HUDEP-2 (cell line): ENCODE results near the gene CACFD1.
A peak's percentile ranks its signal among the peaks of the same experiment; 100 is the strongest.

Source experiments
- DNase-seq, 76 experiments: peaks; one replicate each; lab custom pipeline; 2025; ENCODE audit not compliant: unreplicated experiment in 76 of 76; lab: John Stamatoyannopoulos, UW

Gene CACFD1

GRCh38 chr9:133459476-133460404, at the start of gene CACFD1:
TSS of gene CACFD1 (plus strand) at chr9:133459978. CDS start at chr9:133460067, 89 bp downstream.
- peak in 75 of 76 experiments; percentile 54 to 97 (median 87) for DNase-seq

GRCh38 chr9:133415170-133415569, 44.6 kb upstream of the CACFD1 start:
- no peak for DNase-seq

- DNase-seq = peak in 74 of 76 experiments; percentile 23 to 88 (median 79)
Measured at GRCh38 chr9:133417541-133418461, 42.0 kb upstream of the CACFD1 start, which contains the start of gene REXO4. TSS of gene REXO4 (minus strand) at chr9:133418010. CDS start at chr9:133417844, 166 bp downstream.

- peak in 11 of 76 experiments; percentile 6 to 29 (median 24) for DNase-seq
Measured at GRCh38 chr9:133419005-133419404, 40.8 kb upstream of the CACFD1 start.

- DNase-seq = no peak
Measured at GRCh38 chr9:133420392-133420827, 39.4 kb upstream of the CACFD1 start.

GRCh38 chr9:133421615-133422542, 37.9 kb upstream of the CACFD1 start, which contains the start of gene ADAMTS13:
TSS of gene ADAMTS13 (plus strand) at chr9:133422367. CDS start at chr9:133422444, 77 bp downstream.
- peak in 3 of 76 experiments; percentile 10 to 14 (median 10) for DNase-seq

- DNase-seq = no peak
Measured at GRCh38 chr9:133423216-133423615, 36.6 kb upstream of the CACFD1 start.

- DNase-seq = no peak
Measured at GRCh38 chr9:133424187-133424586, 35.6 kb upstream of the CACFD1 start.

- no peak for DNase-seq
Measured at GRCh38 chr9:133425049-133425632, 34.6 kb upstream of the CACFD1 start.

- no peak for DNase-seq
Measured at GRCh38 chr9:133426011-133426410, 33.8 kb upstream of the CACFD1 start.

- DNase-seq = no peak
Measured at GRCh38 chr9:133427658-133428348, 32.0 kb upstream of the CACFD1 start.

GRCh38 chr9:133428617-133429101, 31.1 kb upstream of the CACFD1 start:
- no peak for DNase-seq

- DNase-seq = no peak
Measured at GRCh38 chr9:133429214-133429613, 30.6 kb upstream of the CACFD1 start.

- DNase-seq = peak in 4 of 76 experiments; percentile 4 to 9 (median 8)
Measured at GRCh38 chr9:133429641-133430161, 30.1 kb upstream of the CACFD1 start.

- DNase-seq = no peak
Measured at GRCh38 chr9:133430244-133430643, 29.5 kb upstream of the CACFD1 start.

GRCh38 chr9:133433351-133433843, 26.4 kb upstream of the CACFD1 start:
- no peak for DNase-seq

- no peak for DNase-seq
Measured at GRCh38 chr9:133436681-133437080, 23.1 kb upstream of the CACFD1 start.
